HT1080 (cell line): ENCODE results near the gene INF2. TPM values are rescaled to one million over a fixed set of nuclear protein-coding genes. Genes with fewer than 3 reads are reported as not detected.
A peak's percentile ranks its signal among the peaks of the same experiment; 100 is the strongest.
"Not testable (repeated sequence)": the region's sequence is repeated elsewhere in the genome, so short reads cannot be mapped to it uniquely, and the experiment has no call there.

Experiments
- DNase-seq: peaks from one replicate; pipeline ENCODE4 v3.0.0-alpha.2; 2015; ENCODE audit warnings: low read depth
- polyA plus RNA-seq, 2 experiments: library from polyadenylated mRNA; depleted of rRNA; stranded (reverse); fragments of >200 nt; gene quantifications; 2 replicates each; pipeline ENCODE4 v1.2.3, GENCODE V29; 2015
- total RNA-seq: library from RNA; depleted of rRNA; stranded (reverse); fragments of >200 nt; shearing (Covaris generic); gene quantifications from 2 replicates; pipeline ENCODE4 v1.2.3, GENCODE V29; 2014; rRNA removed

Gene INF2
- 57.7 and 80.0 TPM in 2 replicates for total RNA-seq
- 36.7 and 39.1 TPM in 2 replicates for polyA plus RNA-seq (2015; cell fraction: cytosol; rRNA removed)
- 100 and 119 TPM in 2 replicates for polyA plus RNA-seq (2015; cell fraction: nucleus; rRNA removed)

- peak; percentile 69 for DNase-seq
Observed at GRCh38 chr14:104689109-104689880, at the start of gene INF2. Gene INF2, plus strand, starts transcription at chr14:104689618. Its CDS starts 11,748 bp downstream, at chr14:104701366.

GRCh38 chr14:104639885-104640548 is 49.4 kb upstream of the INF2 start:
- DNase-seq, result peak; percentile 51

- no peak for DNase-seq
Observed at GRCh38 chr14:104640681-104641080, 48.7 kb upstream of the INF2 start.

- no peak for DNase-seq
Observed at GRCh38 chr14:104641753-104642539, 47.5 kb upstream of the INF2 start.

GRCh38 chr14:104642540-104642868 is 46.9 kb upstream of the INF2 start:
- DNase-seq, result no peak

- no peak for DNase-seq
Observed at GRCh38 chr14:104643306-104643705, 46.1 kb upstream of the INF2 start.

GRCh38 chr14:104644091-104644635 is 45.3 kb upstream of the INF2 start:
- no peak for DNase-seq

GRCh38 chr14:104644656-104645378 is 44.6 kb upstream of the INF2 start:
- no peak for DNase-seq

GRCh38 chr14:104647467-104648043 is 41.9 kb upstream of the INF2 start:
- no peak for DNase-seq

GRCh38 chr14:104650057-104650980 is 39.1 kb upstream of the INF2 start:
- peak; percentile 21 for DNase-seq

GRCh38 chr14:104650981-104651875 is 38.2 kb upstream of the INF2 start:
- no peak for DNase-seq

- no peak for DNase-seq
Observed at GRCh38 chr14:104651876-104652260, 37.5 kb upstream of the INF2 start.

- DNase-seq, result no peak
Observed at GRCh38 chr14:104652386-104652785, 37.0 kb upstream of the INF2 start.

- not testable (repeated sequence) for DNase-seq
Observed at GRCh38 chr14:104653130-104653920, 36.1 kb upstream of the INF2 start.

- DNase-seq, result no peak
Observed at GRCh38 chr14:104654119-104654518, 35.3 kb upstream of the INF2 start.

GRCh38 chr14:104655128-104655848 is 34.1 kb upstream of the INF2 start:
- no peak for DNase-seq
